B cell (primary cell): ENCODE data around the gene SLC9A9. TPM values are rescaled to one million over a fixed set of nuclear protein-coding genes. Genes with fewer than 3 reads are reported as not detected.

Experiments used
- ATAC-seq: fragments of 200-7000 bp; cut with Tn5 transposase; one replicate; pipeline ENCODE4 v1.10.0; 2021; ENCODE audit warnings: low read depth, mild to moderate bottlenecking, moderate number of reproducible peaks, moderate library complexity
- CTCF ChIA-PET: fragments of 350-600 bp; sonication (Branson Sonifier 250); formaldehyde crosslinking; loops from one replicate; lab custom pipeline; 2021; ENCODE audit warnings: antibody characterized with exemption, inconsistent platforms; lab: Charles Lee
- POLR2A ChIA-PET: fragments of 350-600 bp; sonication (Branson Sonifier 250); formaldehyde crosslinking; loops from one replicate; lab custom pipeline; 2021; ENCODE audit warnings: antibody characterized with exemption; lab: Charles Lee
- DNase-seq: peaks from one replicate; pipeline ENCODE4 v3.0.0; 2013
- H2AFZ ChIP-seq: 2 replicates; pipeline ENCODE4 v1.6.1; 2012; ENCODE audit warnings: mild to moderate bottlenecking, low read depth, low read length; ENCODE audit not compliant: insufficient read depth, poor library complexity, severe bottlenecking
- H3K27ac ChIP-seq, 2 donors: 1 replicate in 1 of 2; 2 replicates in 1 of 2; pipeline ENCODE4 v1.5.1; 2012 to 2013; ENCODE audit warnings: low read length in 2 of 2, mild to moderate bottlenecking in 2 of 2, moderate library complexity in 1 of 2
- H3K27me3 ChIP-seq, 4 experiments: fragments of 200-600 bp in 1 of 4; sonication (generic) in 1 of 4; replicated peaks in 1 of 4; 1 replicate in 2 of 4; 2 replicates in 2 of 4; pipeline versions ENCODE4 v1.6.1 to v1.7.0; 2013 to 2016; ENCODE audit warnings: low read length in 3 of 4, mild to moderate bottlenecking in 2 of 4, mixed read lengths in 1 of 4, moderate library complexity in 1 of 4; ENCODE audit not compliant: insufficient read depth in 4 of 4, control insufficient read depth in 3 of 4; ENCODE audit errors: control extremely low read depth in 1 of 4
- H3K36me3 ChIP-seq, 2 experiments: replicated peaks in 1 of 2; 1 replicate in 1 of 2; 2 replicates in 1 of 2; pipeline versions ENCODE4 v1.6.1 to v1.7.1; 2013; ENCODE audit warnings: low read length in 1 of 2; ENCODE audit not compliant: insufficient read depth in 2 of 2, control insufficient read depth in 1 of 2; ENCODE audit errors: control extremely low read depth in 1 of 2, extremely low read depth in 1 of 2
- H3K4me1 ChIP-seq, 2 donors: fragments of 200-600 bp in 1 of 2; sonication (generic) in 1 of 2; 1 replicate in 1 of 2; 2 replicates in 1 of 2; pipeline versions ENCODE4 v1.5.1 to v1.6.1; 2013 to 2017; ENCODE audit warnings: low read length in 2 of 2; ENCODE audit not compliant: control insufficient read depth in 2 of 2, insufficient read depth in 2 of 2
- H3K4me2 ChIP-seq: replicated peaks from 2 replicates; pipeline ENCODE3; 2012; ENCODE audit warnings: mild to moderate bottlenecking, low read depth, low read length; ENCODE audit not compliant: poor library complexity, severe bottlenecking
- H3K4me3 ChIP-seq, 5 experiments: fragments of 200-600 bp in 1 of 5; sonication (generic) in 1 of 5; 1 replicate in 3 of 5; 2 replicates in 2 of 5; pipeline versions ENCODE4 v1.5.1 to v1.7.0; 2011 to 2016; ENCODE audit warnings: low read length in 4 of 5, mild to moderate bottlenecking in 4 of 5, low read depth in 2 of 5, control low read depth in 1 of 5, moderate library complexity in 1 of 5; ENCODE audit not compliant: insufficient read depth in 1 of 5; ENCODE audit errors: control extremely low read depth in 1 of 5, extremely low read depth in 1 of 5
- H3K79me2 ChIP-seq: fragments of 200-600 bp; sonication (generic); one replicate; pipeline ENCODE4 v1.6.0; 2016; ENCODE audit warnings: low read length; ENCODE audit not compliant: control insufficient read depth, insufficient read depth
- H3K9ac ChIP-seq: fragments of 200-600 bp; sonication (generic); 2 replicates; pipeline ENCODE4 v1.6.1; 2017; ENCODE audit warnings: mild to moderate bottlenecking, low read length, moderate library complexity
- H3K9me3 ChIP-seq, 3 donors: one replicate each; pipeline versions ENCODE4 v1.6.1 to v1.7.1; 2013; ENCODE audit warnings: low read length in 2 of 3; ENCODE audit not compliant: control insufficient read depth in 2 of 3, insufficient read depth in 1 of 3; ENCODE audit errors: control extremely low read depth in 1 of 3
- H4K20me1 ChIP-seq: 2 replicates; pipeline ENCODE4 v1.6.0; 2012; ENCODE audit warnings: mild to moderate bottlenecking, low read length; ENCODE audit not compliant: insufficient read depth, control insufficient read depth, poor library complexity, severe bottlenecking
- H3K27ac Mint-ChIP-seq: one replicate; pipeline ENCODE4 v1.8.0; 2021; ENCODE audit warnings: mixed read lengths
- H3K27me3 Mint-ChIP-seq: one replicate; pipeline ENCODE4 v1.8.0; 2021; ENCODE audit warnings: mixed read lengths
- H3K4me1 Mint-ChIP-seq: one replicate; pipeline ENCODE4 v1.8.0; 2021; ENCODE audit warnings: mixed read lengths
- H3K4me3 Mint-ChIP-seq: one replicate; pipeline ENCODE4 v1.8.0; 2021; ENCODE audit warnings: mixed read lengths
- H3K9me3 Mint-ChIP-seq: one replicate; pipeline ENCODE4 v1.8.0; 2022; ENCODE audit warnings: mixed read lengths; ENCODE audit not compliant: insufficient read depth
- EZH2 ChIP-seq: IDR thresholded peaks from 2 replicates; pipeline ENCODE4 v1.6.1; 2012; ENCODE audit warnings: borderline replicate concordance, low read depth, mild to moderate bottlenecking, moderate library complexity, low read length; ENCODE audit not compliant: insufficient read depth, poor library complexity, severe bottlenecking
- WGBS: methylation state at CpG from one replicate; pipeline ENCODE4 v1.1.5; 2013; ENCODE audit warnings: missing lambda C conversion rate; ENCODE audit not compliant: insufficient coverage; 5-methylcytosine and 5-hydroxymethylcytosine counted together
- intact Hi-C: fragments of 100-400 bp; cut with micrococcal nuclease; formaldehyde crosslinking; loops from one replicate; pipeline ENCODE4 v1.10.0; 2022
- polyA plus RNA-seq: library from polyadenylated mRNA; depleted of rRNA; stranded (reverse); fragments of >200 nt; gene quantifications from 2 replicates; pipeline ENCODE4 v1.2.3, GENCODE V29; 2012
- total RNA-seq, 2 donors: library from RNA; stranded (reverse); fragments of 120-200 nt in 1 of 2; gene quantifications; 1 replicate in 1 of 2; 2 replicates in 1 of 2; pipeline versions ENCODE4 v1.2.3 to v1.2.4, GENCODE V29; 2013 to 2022
- TF ChIP-seq, protein P1 (sequence below): fragments of 200-600 bp; IDR thresholded peaks from one replicate; pipeline ENCODE4 v1.8.0; 2022; ENCODE audit warnings: antibody characterized with exemption, mild to moderate bottlenecking

SLC9A9 gene
- total and polyA plus RNA-seq, 2 donors (not counting 1 experiment from before 2014, with no cell fraction given), result 7.7 to 17.3 TPM

DNA sequence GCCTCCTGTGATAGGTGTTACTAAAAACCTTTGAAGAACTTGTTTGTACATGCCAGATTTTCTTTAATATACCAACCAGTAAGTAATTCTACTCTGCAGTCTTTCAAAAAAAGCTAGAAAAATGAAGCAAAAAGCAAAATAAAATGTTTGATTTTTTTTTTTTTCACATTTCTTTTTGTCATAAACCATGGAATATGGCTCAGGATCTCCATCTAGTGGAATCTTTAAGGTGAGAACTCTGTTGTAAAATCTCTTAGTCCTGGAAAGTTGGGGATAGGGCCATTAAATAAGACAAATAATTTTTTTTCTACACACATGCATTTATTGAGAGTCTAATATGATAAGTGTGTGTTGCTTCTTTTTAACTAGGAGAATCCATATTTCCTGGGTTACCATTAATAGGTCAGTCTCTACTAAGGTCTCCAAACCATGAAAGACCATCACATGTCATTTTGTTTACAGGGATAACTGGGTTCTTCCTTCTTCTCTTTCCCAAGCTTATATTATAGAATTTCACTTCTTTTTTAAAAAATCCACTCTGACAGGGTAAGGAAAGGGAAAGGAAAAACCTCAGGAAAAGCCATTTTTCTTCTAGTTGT lies 84.6 kb downstream of the SLC9A9 start:
- Histone ChIP-seq H3K4me3 (no peak overlapping the region), H3K9ac (no peak overlapping the region), H3K27me3 (no peaks in the 10 kb centered on the region), H3K36me3 (no peaks in the 10 kb centered on the region), H3K4me2 (no peak overlapping the region), H2AFZ (no peak overlapping the region), H3K9me3 (no peaks in the 10 kb centered on the region), H4K20me1 (no peaks in the 10 kb centered on the region), H3K79me2 (no peaks in the 10 kb centered on the region), H3K4me1 (peaks cover 0 to 3% of the 10 kb centered on the region in 2 donors), H3K27ac (no peak overlapping the region)
- ATAC-seq (no peak), DNase-seq (no peak)
- Mint-ChIP-seq H3K27ac (no peak overlapping the region), H3K4me3 (no peak overlapping the region), H3K4me1 (peaks cover 3% of the 10 kb centered on the region), H3K27me3 (no peaks in the 10 kb centered on the region), H3K9me3 (no peaks in the 10 kb centered on the region)
- intact Hi-C loops, result loop anchor here (5.0 to 10.0 kb wide), 2 partner anchors 729 to 1176 kb away; no protein-coding TSS in a partner anchor
- no peak for TF ChIP-seq EZH2
- TF ChIP-seq, protein P1, sequence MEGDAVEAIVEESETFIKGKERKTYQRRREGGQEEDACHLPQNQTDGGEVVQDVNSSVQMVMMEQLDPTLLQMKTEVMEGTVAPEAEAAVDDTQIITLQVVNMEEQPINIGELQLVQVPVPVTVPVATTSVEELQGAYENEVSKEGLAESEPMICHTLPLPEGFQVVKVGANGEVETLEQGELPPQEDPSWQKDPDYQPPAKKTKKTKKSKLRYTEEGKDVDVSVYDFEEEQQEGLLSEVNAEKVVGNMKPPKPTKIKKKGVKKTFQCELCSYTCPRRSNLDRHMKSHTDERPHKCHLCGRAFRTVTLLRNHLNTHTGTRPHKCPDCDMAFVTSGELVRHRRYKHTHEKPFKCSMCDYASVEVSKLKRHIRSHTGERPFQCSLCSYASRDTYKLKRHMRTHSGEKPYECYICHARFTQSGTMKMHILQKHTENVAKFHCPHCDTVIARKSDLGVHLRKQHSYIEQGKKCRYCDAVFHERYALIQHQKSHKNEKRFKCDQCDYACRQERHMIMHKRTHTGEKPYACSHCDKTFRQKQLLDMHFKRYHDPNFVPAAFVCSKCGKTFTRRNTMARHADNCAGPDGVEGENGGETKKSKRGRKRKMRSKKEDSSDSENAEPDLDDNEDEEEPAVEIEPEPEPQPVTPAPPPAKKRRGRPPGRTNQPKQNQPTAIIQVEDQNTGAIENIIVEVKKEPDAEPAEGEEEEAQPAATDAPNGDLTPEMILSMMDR, result no peak
- ChIA-PET POLR2A (no interaction called here), CTCF (interaction anchor here (0.6 to 1.1 kb wide), 4 partner anchors 56 to 1176 kb away, joined by 3 read pairs; no protein-coding TSS in a partner anchor)

DNA sequence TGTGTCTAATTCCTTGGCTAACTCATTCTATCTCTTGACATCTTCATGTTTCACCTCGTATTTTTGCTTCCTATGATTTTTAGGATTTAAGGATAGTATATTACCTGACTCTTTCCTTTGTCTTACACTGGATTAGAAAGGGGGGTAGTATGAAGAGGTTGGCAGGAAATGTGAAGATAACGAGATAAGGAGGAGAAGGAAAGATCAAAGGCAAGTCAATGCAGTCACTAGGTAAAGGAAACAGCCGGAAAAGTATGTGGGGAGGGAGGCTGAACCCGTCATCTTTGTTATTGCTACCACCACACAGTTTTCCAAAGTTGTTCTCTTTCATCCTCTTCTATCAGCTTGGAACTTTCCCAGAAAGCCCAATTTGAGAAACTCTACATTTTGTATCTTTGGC lies 90.6 kb downstream of the SLC9A9 start:
- DNase-seq, result no peak
- Mint-ChIP-seq H3K27ac (no peak overlapping the region), H3K4me3 (no peak overlapping the region), H3K4me1 (no peaks in the 10 kb centered on the region), H3K9me3 (no peaks in the 10 kb centered on the region), H3K27me3 (no peaks in the 10 kb centered on the region)
- H3K79me2 ChIP-seq, result no peaks in the 10 kb centered on the region
- H3K4me2 ChIP-seq, result no peak overlapping the region
- intact Hi-C loops, result no loop called here
- no peak for ATAC-seq
- H4K20me1 ChIP-seq, result no peaks in the 10 kb centered on the region
- H3K27ac ChIP-seq, result no peak overlapping the region
- H3K27me3 ChIP-seq, result no peaks in the 10 kb centered on the region
- TF ChIP-seq, protein P1, result no peak
- TF ChIP-seq EZH2, result no peak
- no peak overlapping the region for H2AFZ ChIP-seq
- no peak overlapping the region for H3K4me3 ChIP-seq
- no peak overlapping the region for H3K9ac ChIP-seq
- POLR2A ChIA-PET, result no interaction called here
- H3K4me1 ChIP-seq, result no peaks in the 10 kb centered on the region
- H3K36me3 ChIP-seq, result no peaks in the 10 kb centered on the region
- WGBS, result no CpG with 5 or more reads among the region's 4 CpGs
- no peaks in the 10 kb centered on the region for H3K9me3 ChIP-seq
- CTCF ChIA-PET, result no interaction called here
